GM12878 (cell line): Measurements from ENCODE around the gene RNF38. TPM values are rescaled to one million over a fixed set of nuclear protein-coding genes. Genes with fewer than 3 reads are reported as not detected.

Experiments used
- ATAC-seq: fragments of 200-7000 bp; cut with Tn5 transposase; 3 replicates; pipeline ENCODE4 v1.9.1; 2020; ENCODE audit warnings: mild to moderate bottlenecking, moderate library complexity
- BruUV-seq: library from RNA; stranded (reverse); fragments of 400-500 nt; replicated peaks from 2 replicates; lab custom pipeline; 2021; lab: Mats Ljungman, UMichigan
- CTCF ChIA-PET: fragments of 300-600 bp; sonication (Branson Sonifier 250); formaldehyde crosslinking; extraction: SDS; loops from one replicate; lab custom pipeline; 2021; ENCODE audit warnings: inconsistent platforms; lab: Yijun Ruan, JAX
- POLR2A ChIA-PET: fragments of 350-600 bp; formaldehyde crosslinking; extraction: SDS; loops from one replicate; lab custom pipeline; 2021; ENCODE audit warnings: inconsistent platforms; lab: Charles Lee
- RAD21 ChIA-PET: fragments of 300-600 bp; sonication (Branson Sonifier 250); formaldehyde crosslinking; loops from one replicate; lab custom pipeline; 2023; ENCODE audit warnings: antibody characterized with exemption; ENCODE audit not compliant: unreplicated experiment; lab: Charles Lee
- SMC1A ChIA-PET: fragments of 300-600 bp; sonication (Branson Sonifier 250); formaldehyde crosslinking; loops from one replicate; lab custom pipeline; 2023; ENCODE audit not compliant: unreplicated experiment, uncharacterized antibody; lab: Charles Lee
- DNase-seq: peaks from one replicate; pipeline ENCODE4 v3.0.0-alpha.2; 2011; ENCODE audit warnings: low read depth, low spot score
- FAIRE-seq: peaks from 3 replicates; lab custom pipeline; 2011; peaks lifted over from hg19 to GRCh38; lab: Jason Lieb, UNC
- H2AFZ ChIP-seq: 2 replicates; pipeline ENCODE4 v1.6.0; 2011; ENCODE audit warnings: low read depth, low read length, control low read depth; ENCODE audit not compliant: control insufficient read depth
- H3K27ac ChIP-seq: 2 replicates; pipeline ENCODE4 v1.5.1; 2011; ENCODE audit warnings: control low read depth; ENCODE audit not compliant: control insufficient read depth, insufficient read depth
- H3K27me3 ChIP-seq, 2 experiments: replicated peaks in 1 of 2; 2 replicates each; pipeline versions ENCODE4 v1.6.0 to v1.6.1; 2011; ENCODE audit warnings: low read length in 1 of 2; ENCODE audit not compliant: control insufficient read depth in 2 of 2, insufficient read depth in 2 of 2
- H3K36me3 ChIP-seq, 2 experiments: 2 replicates each; pipeline ENCODE4 v1.5.1; 2011; ENCODE audit warnings: low read length in 1 of 2; ENCODE audit not compliant: control insufficient read depth in 2 of 2, insufficient read depth in 2 of 2
- H3K4me1 ChIP-seq: 2 replicates; pipeline ENCODE4 v1.6.1; 2011; ENCODE audit warnings: mild to moderate bottlenecking, low read length, moderate library complexity, mixed read lengths; ENCODE audit not compliant: control insufficient read depth, insufficient read depth
- H3K4me2 ChIP-seq: 2 replicates; pipeline ENCODE4 v1.6.0; 2011; ENCODE audit warnings: control low read depth; ENCODE audit not compliant: control insufficient read depth, insufficient read depth
- H3K4me3 ChIP-seq: fragments of 200-600 bp; sonication (generic); 2 replicates; pipeline ENCODE4 v1.5.1; 2016
- H3K79me2 ChIP-seq: 2 replicates; pipeline ENCODE4 v1.6.0; 2011; ENCODE audit warnings: low read length; ENCODE audit not compliant: control insufficient read depth, insufficient read depth
- H3K9ac ChIP-seq: 2 replicates; pipeline ENCODE4 v1.8.0; 2011; ENCODE audit warnings: low read length, control low read depth, mixed read lengths; ENCODE audit not compliant: control insufficient read depth, insufficient read depth
- H3K9me3 ChIP-seq: replicated peaks from 3 replicates; pipeline ENCODE4 v1.5.1; 2011; ENCODE audit warnings: mild to moderate bottlenecking, low read length; ENCODE audit not compliant: control insufficient read depth, insufficient read depth
- H4K20me1 ChIP-seq: 2 replicates; pipeline ENCODE4 v1.6.0; 2011; ENCODE audit not compliant: control insufficient read depth, insufficient read depth
- BCL11A ChIP-seq: IDR thresholded peaks from 2 replicates; pipeline ENCODE4 v1.6.1; 2011; ENCODE audit warnings: low read depth, low read length
- FOS ChIP-seq: IDR thresholded peaks from 3 replicates; pipeline ENCODE4 v1.6.1; 2011; ENCODE audit warnings: borderline replicate concordance; ENCODE audit not compliant: insufficient read length; ENCODE audit errors: extremely low read depth
- HDAC2 ChIP-seq: fragments of 200-600 bp; sonication (generic); IDR thresholded peaks from 2 replicates; pipeline ENCODE4 v1.6.1; 2017
- HSF1 ChIP-seq: fragments of 150-350 bp; IDR thresholded peaks from 2 replicates; pipeline ENCODE4 v1.6.1; 2014; ENCODE audit warnings: mild to moderate bottlenecking, low read depth, low read length
- KDM1A ChIP-seq: fragments of 200-600 bp; sonication (generic); IDR thresholded peaks from 2 replicates; pipeline ENCODE4 v1.6.1; 2016; ENCODE audit warnings: borderline replicate concordance
- MEF2B ChIP-seq: fragments of 450-650 bp; IDR thresholded peaks from 2 replicates; pipeline ENCODE4 v1.6.1; 2018; ENCODE audit warnings: mild to moderate bottlenecking, moderate library complexity; ENCODE audit not compliant: partially characterized antibody, poor library complexity, severe bottlenecking
- PAX8 ChIP-seq: fragments of 450-650 bp; IDR thresholded peaks from 2 replicates; pipeline ENCODE4 v1.6.1; 2017; ENCODE audit warnings: mild to moderate bottlenecking, moderate library complexity
- POLR2A ChIP-seq: IDR thresholded peaks from 2 replicates; pipeline ENCODE4 v1.6.1; 2011; ENCODE audit warnings: low read depth, mild to moderate bottlenecking, low read length
- RAD21 ChIP-seq: IDR thresholded peaks from 2 replicates; pipeline ENCODE4 v1.6.1; 2011; ENCODE audit warnings: mild to moderate bottlenecking, low read depth, low read length, moderate library complexity; ENCODE audit not compliant: insufficient read depth
- RCOR1 ChIP-seq: conservative IDR thresholded peaks from 2 replicates; pipeline ENCODE4 v1.6.1; 2012; ENCODE audit warnings: low read depth, low read length, improper control_type of control experiment
- TCF3 ChIP-seq: IDR thresholded peaks from 2 replicates; pipeline ENCODE4 v1.6.1; 2012; ENCODE audit warnings: low read depth, mild to moderate bottlenecking, low read length, borderline replicate concordance; ENCODE audit not compliant: insufficient read depth
- YBX1 ChIP-seq: fragments of 450-650 bp; IDR thresholded peaks from 2 replicates; pipeline ENCODE4 v1.6.1; 2016; ENCODE audit warnings: antibody characterized with exemption
- ZBTB4 ChIP-seq: fragments of 450-650 bp; formaldehyde crosslinking; IDR thresholded peaks from 2 replicates; pipeline ENCODE4 v1.4.0; 2022; ENCODE audit warnings: mild to moderate bottlenecking, moderate library complexity
- ZNF207 ChIP-seq: fragments of 450-650 bp; IDR thresholded peaks from 2 replicates; pipeline ENCODE4 v1.6.1; 2014; ENCODE audit warnings: antibody characterized with exemption, mild to moderate bottlenecking, borderline replicate concordance
- ZZZ3 ChIP-seq: IDR thresholded peaks from 2 replicates; pipeline ENCODE4 v1.6.1; 2011; ENCODE audit warnings: low read depth; ENCODE audit not compliant: control insufficient read depth, insufficient read length
- WGBS: methylation state at CpG from one replicate; pipeline ENCODE4 v1.1.6; 2016; ENCODE audit warnings: low lambda C conversion rate; ENCODE audit not compliant: insufficient replicate concordance, insufficient coverage; ENCODE audit errors: missing lambda C conversion rate; 5-methylcytosine and 5-hydroxymethylcytosine counted together
- in situ Hi-C: fragments of 300-500 bp; cut with MboI; formaldehyde crosslinking; loops from 9 replicates; pipeline ENCODE4 v1.14.3; 2018; ENCODE audit warnings: mixed read lengths
- intact Hi-C: fragments of 100-400 bp; cut with micrococcal nuclease; formaldehyde crosslinking; loops from one replicate; pipeline ENCODE4 v1.14.2; 2022; ENCODE audit not compliant: unreplicated experiment
- polyA plus RNA-seq, 11 experiments: library from polyadenylated mRNA; depleted of rRNA in 4 of 11; unstranded in 6 of 11; stranded (reverse) in 5 of 11; fragments of >200 nt; fragmentation: Nextera tagmentation in 4 of 11; fragmentation: Illumina TruSeq in 1 of 11; extraction: Ambion mirVana in 4 of 11; extraction: Trizol in 1 of 11; gene quantifications; 1 replicate in 1 of 11; 2 replicates in 10 of 11; pipeline versions ENCODE4 v1.2.1 to v1.2.3, GENCODE V29; 2011 to 2016; ENCODE audit warnings: inconsistent platforms in 2 of 11, missing spikeins in 2 of 11, low read depth in 1 of 11
- total RNA-seq, 4 experiments: library from RNA; depleted of rRNA in 3 of 4; stranded (reverse); fragments of >200 nt in 3 of 4; fragmentation: Illumina TruSeq in 1 of 4; extraction: Trizol in 1 of 4; gene quantifications; 2 replicates each; pipeline versions ENCODE4 v1.2.1 to v1.2.3, GENCODE V29; 2013 to 2021

The RNF38 gene
- total and polyA plus RNA-seq, 10 of the 15 experiments (the other 5 are each of a cell fraction or from before 2014, with no cell fraction given): 5.1 to 34.7 (median 12.7) TPM

DNA sequence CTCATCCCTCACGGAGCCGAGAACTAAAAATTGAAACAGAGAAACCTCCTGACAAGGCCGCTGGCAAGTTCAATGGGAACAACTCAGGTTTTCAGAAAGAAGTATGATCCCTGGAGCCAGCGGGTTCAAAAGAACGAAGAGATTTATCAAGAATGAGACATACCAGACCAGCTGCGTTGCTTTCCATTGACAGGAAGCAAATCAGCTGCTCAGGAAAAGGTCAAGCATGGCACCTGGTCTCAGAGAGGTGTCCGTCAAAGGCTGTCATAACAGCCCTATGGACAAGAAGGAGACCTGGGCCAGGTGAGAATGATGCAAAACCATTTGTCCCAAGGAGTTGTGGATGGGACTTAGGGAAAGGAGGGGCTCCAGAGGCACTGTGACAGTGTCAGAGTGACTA lies 106.9 kb downstream of the RNF38 start:
- in situ Hi-C loops: no loop called here
- BruUV-seq: no TSS peak
- CTCF ChIA-PET: no interaction called here

DNA sequence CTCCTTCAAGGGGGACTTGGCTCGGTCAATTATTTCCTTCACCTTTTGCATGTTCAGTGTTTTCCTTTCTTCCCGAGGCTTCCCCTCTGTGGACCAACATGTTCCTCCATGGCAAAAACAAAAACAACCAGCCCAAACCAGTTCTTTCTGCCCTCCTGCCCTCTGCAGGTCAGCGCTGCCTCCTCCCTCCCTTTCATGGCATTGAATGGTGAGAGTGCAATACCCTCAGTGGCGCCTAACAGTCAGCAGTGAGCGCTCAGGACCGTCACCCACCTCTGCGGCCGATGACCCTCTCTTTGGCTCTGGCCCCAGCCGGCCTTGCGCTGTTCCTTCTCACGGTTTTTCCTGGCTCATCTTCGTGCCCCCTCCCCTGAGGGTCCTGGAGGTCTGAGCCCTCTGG lies 107.4 kb downstream of the RNF38 start:
- in situ Hi-C loops: no loop called here
- SMC1A ChIA-PET: no interaction called here
- no peak overlapping the region for H3K27ac ChIP-seq
- TF ChIP-seq ZZZ3 (no peak), POLR2A (no peak), MEF2B (no peak), YBX1 (no peak), PAX8 (no peak), ZBTB4 (no peak), RCOR1 (no peak), TCF3 (no peak), RAD21 (no peak), HDAC2 (no peak), BCL11A (no peak), ZNF207 (no peak)

More for the DNA sequence above, 106.9 kb downstream of the RNF38 start:
- Histone ChIP-seq H3K27ac (no peak overlapping the region), H4K20me1 (no peaks in the 10 kb centered on the region), H3K9ac (no peak overlapping the region), H2AFZ (no peak overlapping the region), H3K27me3 (no peaks in the 10 kb centered on the region), H3K36me3 (no peaks in the 10 kb centered on the region), H3K9me3 (no peaks in the 10 kb centered on the region), H3K4me3 (no peak overlapping the region), H3K4me1 (no peaks in the 10 kb centered on the region), H3K79me2 (no peaks in the 10 kb centered on the region), H3K4me2 (no peak overlapping the region)
- POLR2A ChIA-PET: no interaction called here
- ATAC-seq: no peak
- SMC1A ChIA-PET: interaction anchor here (1.5 kb wide), 1 partner anchor 35 kb away, joined by 4 read pairs; no protein-coding TSS in a partner anchor
- intact Hi-C loops: no loop called here
- FAIRE-seq: no peak
- RAD21 ChIA-PET: no interaction called here
- DNase-seq: no peak
- 77% methylated on average over 7 of the region's 7 CpGs for WGBS
- TF ChIP-seq KDM1A (no peak), FOS (no peak), HSF1 (no peak)

More for the DNA sequence above, 107.4 kb downstream of the RNF38 start:
- ChIA-PET RAD21 (no interaction called here), CTCF (no interaction called here), POLR2A (no interaction called here)
- Histone ChIP-seq H2AFZ (no peak overlapping the region), H3K9me3 (no peaks in the 10 kb centered on the region), H3K27me3 (no peaks in the 10 kb centered on the region), H3K79me2 (no peaks in the 10 kb centered on the region), H4K20me1 (no peaks in the 10 kb centered on the region), H3K36me3 (no peaks in the 10 kb centered on the region), H3K4me1 (no peaks in the 10 kb centered on the region), H3K4me2 (no peak overlapping the region), H3K4me3 (no peak overlapping the region), H3K9ac (no peak overlapping the region)
- intact Hi-C loops: no loop called here
- FAIRE-seq: no peak
- no peak for ATAC-seq
- 65% methylated on average over 12 of the region's 12 CpGs for WGBS
- BruUV-seq: no TSS peak
- DNase-seq: no peak
